Mesothelial cell of epicardium (in vitro differentiated cells): ENCODE results near the gene XRRA1. TPM values are rescaled to one million over a fixed set of nuclear protein-coding genes. Genes with fewer than 3 reads are reported as not detected.

Experiments
- DNase-seq, 2 experiments: peaks; one replicate each; pipeline ENCODE4 v3.0.0; 2021; ENCODE audit warnings: low spot score in 2 of 2; ENCODE audit not compliant: unreplicated experiment in 2 of 2
- H3K27ac Mint-ChIP-seq: 2 replicates; pipeline ENCODE4 v1.8.0; 2021; ENCODE audit warnings: mixed read lengths
- H3K27me3 Mint-ChIP-seq: 2 replicates; pipeline ENCODE4 v1.8.0; 2021; ENCODE audit warnings: low read depth, mixed read lengths
- H3K36me3 Mint-ChIP-seq: 2 replicates; pipeline ENCODE4 v1.8.0; 2021; ENCODE audit warnings: mixed read lengths
- H3K4me1 Mint-ChIP-seq: 2 replicates; pipeline ENCODE4 v1.8.0; 2021; ENCODE audit warnings: mixed read lengths
- H3K4me3 Mint-ChIP-seq: 2 replicates; pipeline ENCODE4 v1.8.0; 2021; ENCODE audit warnings: mild to moderate bottlenecking, moderate library complexity, mixed read lengths
- H3K9me3 Mint-ChIP-seq: 2 replicates; pipeline ENCODE4 v1.8.0; 2021; ENCODE audit warnings: mixed read lengths
- total RNA-seq: library from RNA; stranded (reverse); gene quantifications from 3 replicates; pipeline ENCODE4 v1.2.1, GENCODE V29; 2021
- TF ChIP-seq, protein P1 (sequence below): fragments of 200-600 bp; sonication (generic); IDR thresholded peaks from one replicate; pipeline ENCODE4 v1.5.0; 2021; ENCODE audit warnings: antibody characterized with exemption; ENCODE audit not compliant: unreplicated experiment

XRRA1 gene
- total RNA-seq, 1 donor from 2014 or later, result 12.8 TPM

DNA sequence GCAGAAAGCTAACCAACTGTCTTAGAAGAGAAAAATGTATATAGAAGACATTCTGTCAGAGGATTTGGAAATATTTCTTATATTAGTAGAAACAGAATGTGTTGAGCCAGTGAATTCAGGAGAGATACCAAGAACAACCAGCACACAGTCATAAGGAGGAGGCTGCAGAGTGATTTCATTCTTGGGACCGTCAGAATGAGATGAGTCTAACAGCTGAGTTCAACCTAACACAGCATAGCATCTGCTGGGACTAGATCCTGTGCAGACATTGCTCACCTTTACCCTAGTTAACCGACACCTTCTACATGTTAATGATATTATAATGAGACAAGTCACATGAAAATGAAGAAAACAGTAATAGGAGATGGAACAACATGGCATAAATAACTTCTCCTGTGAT is 85.5 kb downstream of the XRRA1 start:
- no peaks in the 10 kb centered on the region for H3K4me1 Mint-ChIP-seq
- H3K9me3 Mint-ChIP-seq, result peaks cover 48% of the 10 kb centered on the region
- peaks cover 87% of the 10 kb centered on the region for H3K36me3 Mint-ChIP-seq
- no peak overlapping the region for H3K4me3 Mint-ChIP-seq
- DNase-seq, result no peak
- no peak overlapping the region for H3K27ac Mint-ChIP-seq
- TF ChIP-seq, protein P1, sequence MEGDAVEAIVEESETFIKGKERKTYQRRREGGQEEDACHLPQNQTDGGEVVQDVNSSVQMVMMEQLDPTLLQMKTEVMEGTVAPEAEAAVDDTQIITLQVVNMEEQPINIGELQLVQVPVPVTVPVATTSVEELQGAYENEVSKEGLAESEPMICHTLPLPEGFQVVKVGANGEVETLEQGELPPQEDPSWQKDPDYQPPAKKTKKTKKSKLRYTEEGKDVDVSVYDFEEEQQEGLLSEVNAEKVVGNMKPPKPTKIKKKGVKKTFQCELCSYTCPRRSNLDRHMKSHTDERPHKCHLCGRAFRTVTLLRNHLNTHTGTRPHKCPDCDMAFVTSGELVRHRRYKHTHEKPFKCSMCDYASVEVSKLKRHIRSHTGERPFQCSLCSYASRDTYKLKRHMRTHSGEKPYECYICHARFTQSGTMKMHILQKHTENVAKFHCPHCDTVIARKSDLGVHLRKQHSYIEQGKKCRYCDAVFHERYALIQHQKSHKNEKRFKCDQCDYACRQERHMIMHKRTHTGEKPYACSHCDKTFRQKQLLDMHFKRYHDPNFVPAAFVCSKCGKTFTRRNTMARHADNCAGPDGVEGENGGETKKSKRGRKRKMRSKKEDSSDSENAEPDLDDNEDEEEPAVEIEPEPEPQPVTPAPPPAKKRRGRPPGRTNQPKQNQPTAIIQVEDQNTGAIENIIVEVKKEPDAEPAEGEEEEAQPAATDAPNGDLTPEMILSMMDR, result no peak
- H3K27me3 Mint-ChIP-seq, result no peaks in the 10 kb centered on the region

DNA sequence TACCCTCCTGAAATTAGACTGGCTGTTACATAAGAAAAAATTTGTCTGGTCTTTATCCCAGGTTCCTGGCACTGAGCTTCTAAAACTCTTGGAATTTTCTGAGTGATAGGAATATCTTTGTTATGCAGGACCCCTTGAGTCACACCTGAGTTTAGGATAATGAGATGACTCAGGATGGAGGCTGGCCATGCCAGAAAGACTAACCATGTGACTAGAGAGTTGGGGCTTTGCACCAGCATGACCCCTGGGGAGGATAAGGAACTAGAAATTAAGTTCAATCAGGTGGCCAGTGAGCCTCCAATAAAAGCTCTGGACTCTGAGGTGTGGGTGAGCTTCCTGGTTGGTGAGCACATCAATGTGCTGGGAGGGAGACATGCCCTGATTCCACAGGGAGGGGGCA is 88.1 kb downstream of the XRRA1 start:
- peaks cover 27% of the 10 kb centered on the region for H3K9me3 Mint-ChIP-seq
- H3K4me3 Mint-ChIP-seq, result no peak overlapping the region
- TF ChIP-seq, protein P1, result no peak
- H3K27ac Mint-ChIP-seq, result no peak overlapping the region
- H3K36me3 Mint-ChIP-seq, result peaks cover 70% of the 10 kb centered on the region
- no peak for DNase-seq
- no peaks in the 10 kb centered on the region for H3K27me3 Mint-ChIP-seq
- no peaks in the 10 kb centered on the region for H3K4me1 Mint-ChIP-seq

DNA sequence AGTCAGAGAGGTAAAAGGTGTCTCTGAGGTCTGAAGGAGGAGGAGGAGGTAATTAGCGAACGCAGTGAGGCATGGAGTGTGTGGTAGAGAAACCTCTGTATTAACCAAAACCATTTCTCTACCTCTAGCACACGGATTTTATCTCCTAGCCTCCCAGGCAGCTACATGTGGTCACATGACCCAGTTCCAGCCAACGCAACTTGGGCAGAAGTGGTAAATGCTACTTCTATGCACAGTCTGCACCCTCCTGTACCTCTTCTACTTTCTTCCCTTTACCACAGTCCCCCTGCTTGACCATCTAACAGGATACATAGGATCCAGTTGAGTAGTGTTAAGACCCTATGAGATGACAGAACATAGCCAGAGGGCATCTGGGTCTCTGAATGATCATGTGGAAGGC is 95.7 kb downstream of the XRRA1 start:
- DNase-seq, result no peak
- Mint-ChIP-seq H3K4me3 (no peak overlapping the region), H3K36me3 (peaks cover 20% of the 10 kb centered on the region), H3K27ac (no peak overlapping the region), H3K9me3 (no peaks in the 10 kb centered on the region), H3K4me1 (peaks cover 6% of the 10 kb centered on the region), H3K27me3 (no peaks in the 10 kb centered on the region)
- TF ChIP-seq, protein P1, result no peak

DNA sequence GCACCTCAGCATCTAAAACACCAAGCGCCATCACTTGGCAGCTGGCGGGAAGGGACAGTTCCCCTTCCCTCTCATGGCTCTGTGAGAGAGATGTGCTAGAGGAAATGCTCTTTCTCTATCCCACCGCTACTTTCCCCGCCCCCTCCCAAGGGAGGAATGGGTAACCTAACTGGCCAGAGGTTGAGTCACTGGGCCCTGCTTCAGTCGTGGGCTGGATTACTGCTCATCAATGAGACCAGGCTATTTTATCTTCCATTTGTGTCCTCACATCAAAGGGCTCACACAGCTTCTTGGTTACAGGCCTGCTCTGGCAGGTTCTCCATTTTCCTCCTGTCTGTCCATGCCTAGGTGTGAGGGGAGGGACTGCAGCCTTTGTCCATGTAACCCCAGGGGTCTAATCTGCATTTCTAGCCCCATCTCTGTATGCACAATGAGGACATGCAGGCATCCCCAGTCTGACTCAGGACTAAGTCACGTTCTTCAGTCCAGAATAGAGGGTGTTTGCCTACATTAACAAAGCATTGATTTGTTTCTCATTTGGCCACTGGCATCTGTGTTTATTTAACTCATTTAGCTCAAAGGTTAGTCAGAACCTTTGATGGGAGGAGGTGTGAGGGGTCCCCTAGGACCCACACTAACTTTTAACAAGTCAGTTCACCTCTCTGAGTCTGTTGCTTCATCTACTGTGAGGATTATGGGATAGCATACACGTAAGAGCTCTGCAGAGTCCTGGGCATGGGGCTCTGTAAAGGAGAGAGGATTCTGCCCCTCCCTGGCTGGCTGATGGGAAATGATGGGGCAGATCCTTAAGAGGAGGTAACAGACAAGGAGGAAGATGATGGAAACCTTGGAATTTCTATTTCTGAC is 99.1 kb downstream of the XRRA1 start:
- DNase-seq, result no peak
- peaks cover 6% of the 10 kb centered on the region for H3K4me1 Mint-ChIP-seq
- no peaks in the 10 kb centered on the region for H3K27me3 Mint-ChIP-seq
- TF ChIP-seq, protein P1, result no peak
- peak overlapping the region; percentile 43 for H3K27ac Mint-ChIP-seq
- peaks cover 27% of the 10 kb centered on the region for H3K36me3 Mint-ChIP-seq
- no peak overlapping the region for H3K4me3 Mint-ChIP-seq
- no peaks in the 10 kb centered on the region for H3K9me3 Mint-ChIP-seq

DNA sequence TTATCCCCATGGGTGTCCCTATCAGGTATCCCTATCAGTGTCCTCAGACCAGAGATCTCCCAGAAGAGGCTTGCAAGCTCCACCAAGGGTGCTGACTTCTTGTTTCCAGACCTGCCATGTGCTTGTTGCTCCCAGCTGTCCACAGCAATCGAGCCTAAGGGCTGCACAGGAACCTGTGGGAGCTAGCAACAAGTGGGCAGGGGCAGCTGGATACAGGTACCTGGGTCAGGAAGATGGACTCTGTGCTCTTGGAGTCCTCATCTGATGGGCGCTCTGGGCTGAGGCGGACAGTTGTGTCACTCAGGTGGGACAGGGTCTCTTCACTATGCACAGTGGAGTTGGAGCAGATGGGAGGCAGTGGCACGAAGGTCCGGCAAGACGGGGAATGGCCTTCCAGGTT is 101.0 kb downstream of the XRRA1 start:
- no peak overlapping the region for H3K27ac Mint-ChIP-seq
- no peak for DNase-seq
- no peak overlapping the region for H3K4me3 Mint-ChIP-seq

More for the DNA sequence above, 101.0 kb downstream of the XRRA1 start:
- H3K27me3 Mint-ChIP-seq, result no peaks in the 10 kb centered on the region
- TF ChIP-seq, protein P1, result no peak
- H3K9me3 Mint-ChIP-seq, result no peaks in the 10 kb centered on the region
- peaks cover 21% of the 10 kb centered on the region for H3K36me3 Mint-ChIP-seq
- peaks cover 6% of the 10 kb centered on the region for H3K4me1 Mint-ChIP-seq
